Ovary (tissue), 3 donors: Measurements from ENCODE around the gene TNNT3.

Experiments used
- EP300 ChIP-seq: sonication (generic); formaldehyde crosslinking; IDR thresholded peaks from one replicate; pipeline ENCODE4 v1.6.1; 2017; ENCODE audit warnings: antibody characterized with exemption
- POLR2A ChIP-seq: fragments of 450-650 bp; IDR thresholded peaks from one replicate; pipeline ENCODE4 v1.6.1; 2017; ENCODE audit warnings: antibody characterized with exemption, mild to moderate bottlenecking, moderate library complexity
- TF ChIP-seq, protein P1 (sequence below), 3 donors: fragments of 450-650 bp in 2 of 3; fragments of 200-600 bp in 1 of 3; IDR thresholded peaks; one replicate each; pipeline versions ENCODE4 v1.5.1 to v1.8.0; 2016 to 2022; ENCODE audit warnings: antibody characterized with exemption in 3 of 3, mild to moderate bottlenecking in 1 of 3
- donor health status: DM: no; HTN: no; CAD: no.

DNA sequence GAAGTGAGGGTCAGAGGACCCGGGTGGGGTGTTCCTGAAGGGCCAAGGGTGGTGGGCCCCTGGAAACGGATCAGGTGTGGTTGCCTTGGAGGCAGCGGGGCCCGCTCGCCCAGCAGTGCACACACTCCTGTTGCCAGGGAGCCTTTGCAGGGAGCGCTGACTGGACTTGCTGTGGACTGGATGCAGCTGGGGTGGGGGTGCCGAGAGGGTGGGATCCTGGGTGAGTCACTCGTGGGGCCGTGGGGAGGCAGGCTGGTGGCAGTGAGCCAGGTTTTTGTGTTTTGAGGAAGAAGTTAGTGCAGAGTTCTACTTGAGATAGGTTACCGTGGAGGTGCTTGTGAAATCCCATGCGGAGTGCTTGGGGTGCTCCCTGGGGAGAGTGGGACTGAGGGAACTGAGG is 28.9 kb downstream of the TNNT3 start:
- TF ChIP-seq, protein P1, sequence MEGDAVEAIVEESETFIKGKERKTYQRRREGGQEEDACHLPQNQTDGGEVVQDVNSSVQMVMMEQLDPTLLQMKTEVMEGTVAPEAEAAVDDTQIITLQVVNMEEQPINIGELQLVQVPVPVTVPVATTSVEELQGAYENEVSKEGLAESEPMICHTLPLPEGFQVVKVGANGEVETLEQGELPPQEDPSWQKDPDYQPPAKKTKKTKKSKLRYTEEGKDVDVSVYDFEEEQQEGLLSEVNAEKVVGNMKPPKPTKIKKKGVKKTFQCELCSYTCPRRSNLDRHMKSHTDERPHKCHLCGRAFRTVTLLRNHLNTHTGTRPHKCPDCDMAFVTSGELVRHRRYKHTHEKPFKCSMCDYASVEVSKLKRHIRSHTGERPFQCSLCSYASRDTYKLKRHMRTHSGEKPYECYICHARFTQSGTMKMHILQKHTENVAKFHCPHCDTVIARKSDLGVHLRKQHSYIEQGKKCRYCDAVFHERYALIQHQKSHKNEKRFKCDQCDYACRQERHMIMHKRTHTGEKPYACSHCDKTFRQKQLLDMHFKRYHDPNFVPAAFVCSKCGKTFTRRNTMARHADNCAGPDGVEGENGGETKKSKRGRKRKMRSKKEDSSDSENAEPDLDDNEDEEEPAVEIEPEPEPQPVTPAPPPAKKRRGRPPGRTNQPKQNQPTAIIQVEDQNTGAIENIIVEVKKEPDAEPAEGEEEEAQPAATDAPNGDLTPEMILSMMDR (IDR thresholded peaks at IDR 0.05), result no peak
- TF ChIP-seq EP300, result no peak
- no peak for TF ChIP-seq POLR2A
